GM19043 (cell line): ENCODE measurements around the gene BZW1.

Source experiments
- ATAC-seq: cut with Tn5 transposase; IDR thresholded peaks from one replicate; pipeline ENCODE4 v1.9.1; 2021; ENCODE audit warnings: low read depth; ENCODE audit not compliant: unreplicated experiment

The BZW1 gene

GRCh38 chr2:200864176-200865034 is 52.7 kb downstream of the BZW1 start, which contains the start of gene CLK1:
CLK1 (minus strand) TSS chr2:200864658; CDS start chr2:200861862, 2,796 bp downstream.
- peak; percentile 76 for ATAC-seq

GRCh38 chr2:200869014-200869413 is 57.3 kb downstream of the BZW1 start:
- ATAC-seq = no peak

- ATAC-seq = no peak
Measured at GRCh38 chr2:200871151-200871550, 59.4 kb downstream of the BZW1 start.

GRCh38 chr2:200873560-200873959 is 61.9 kb downstream of the BZW1 start:
- ATAC-seq = no peak
